GM19025 (cell line): ENCODE results near the gene FHOD1.

ENCODE experiments used
- ATAC-seq: cut with Tn5 transposase; IDR thresholded peaks from one replicate; pipeline ENCODE4 v1.9.1; 2021; ENCODE audit warnings: mild to moderate bottlenecking, low read depth, moderate library complexity; ENCODE audit not compliant: unreplicated experiment

The FHOD1 gene

GRCh38 chr16:67180166-67180565 lies 67.1 kb downstream of the FHOD1 start:
- ATAC-seq = no peak

- ATAC-seq = no peak
Observed at GRCh38 chr16:67179421-67180080, 67.7 kb downstream of the FHOD1 start.
